Activated CD4-positive, alpha-beta memory T cell treated with anti-CD3 and anti-CD28 coated beads for 36 hours (primary cell): ENCODE results near the gene FBXL17. TPM values are rescaled to one million over a fixed set of nuclear protein-coding genes. Genes with fewer than 3 reads are reported as not detected.

Experiments used
- CTCF ChIA-PET: fragments of 350-600 bp; sonication (Branson Sonifier 250); formaldehyde crosslinking; loops from one replicate; lab custom pipeline; 2021; ENCODE audit warnings: antibody characterized with exemption, inconsistent platforms; lab: Charles Lee
- POLR2A ChIA-PET: fragments of 350-600 bp; sonication (Branson Sonifier 250); formaldehyde crosslinking; loops from one replicate; lab custom pipeline; 2021; ENCODE audit warnings: antibody characterized with exemption; lab: Charles Lee
- DNase-seq: peaks from one replicate; pipeline ENCODE4 v3.0.0-alpha.2; 2020
- H3K27ac Mint-ChIP-seq: one replicate; pipeline ENCODE4 v1.8.0; 2021; ENCODE audit warnings: mixed read lengths
- H3K27me3 Mint-ChIP-seq: one replicate; pipeline ENCODE4 v1.8.0; 2021; ENCODE audit warnings: mixed read lengths
- H3K36me3 Mint-ChIP-seq: one replicate; pipeline ENCODE4 v1.8.0; 2021; ENCODE audit warnings: mixed read lengths
- H3K4me1 Mint-ChIP-seq: one replicate; pipeline ENCODE4 v1.8.0; 2021; ENCODE audit warnings: low read depth, mixed read lengths
- H3K4me3 Mint-ChIP-seq: one replicate; pipeline ENCODE4 v1.8.0; 2021; ENCODE audit warnings: mild to moderate bottlenecking, mixed read lengths
- H3K9me3 Mint-ChIP-seq: one replicate; pipeline ENCODE4 v1.8.0; 2021; ENCODE audit warnings: mixed read lengths
- intact Hi-C: fragments of 100-400 bp; cut with micrococcal nuclease; formaldehyde crosslinking; loops from one replicate; pipeline ENCODE4 v1.15.1; 2023
- total RNA-seq, 2 experiments: library from RNA; stranded (reverse); gene quantifications; one replicate each; pipeline ENCODE4 v1.2.3, GENCODE V29; 2021

Gene FBXL17
- total RNA-seq, 2 experiments from 2014 or later, result 5.5 to 6.7 TPM

DNA sequence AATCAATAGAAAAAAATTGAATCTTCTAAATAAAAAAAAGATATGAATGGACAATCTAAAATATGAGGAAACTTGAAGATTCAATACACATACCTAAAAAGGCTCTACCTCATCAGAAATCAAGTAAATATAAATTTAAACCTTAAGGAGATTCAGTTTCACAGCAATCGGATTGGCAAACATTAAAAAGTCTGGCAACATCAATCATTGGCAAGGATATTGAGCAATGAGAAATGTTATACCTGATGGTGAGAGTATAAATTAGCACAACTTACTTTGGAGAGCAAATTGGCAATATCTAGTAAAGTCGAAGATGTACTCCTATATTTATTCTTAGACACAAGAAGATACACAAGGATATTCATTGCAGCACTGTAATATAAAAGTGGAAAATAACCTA is 436.8 kb downstream of the FBXL17 start:
- Mint-ChIP-seq H3K27me3 (no peaks in the 10 kb centered on the region), H3K36me3 (no peaks in the 10 kb centered on the region), H3K9me3 (no peaks in the 10 kb centered on the region), H3K27ac (no peak overlapping the region), H3K4me1 (peaks cover 8% of the 10 kb centered on the region), H3K4me3 (no peak overlapping the region)
- CTCF ChIA-PET, result no interaction called here
- no peak for DNase-seq
- POLR2A ChIA-PET, result no interaction called here
- intact Hi-C loops, result no loop called here

DNA sequence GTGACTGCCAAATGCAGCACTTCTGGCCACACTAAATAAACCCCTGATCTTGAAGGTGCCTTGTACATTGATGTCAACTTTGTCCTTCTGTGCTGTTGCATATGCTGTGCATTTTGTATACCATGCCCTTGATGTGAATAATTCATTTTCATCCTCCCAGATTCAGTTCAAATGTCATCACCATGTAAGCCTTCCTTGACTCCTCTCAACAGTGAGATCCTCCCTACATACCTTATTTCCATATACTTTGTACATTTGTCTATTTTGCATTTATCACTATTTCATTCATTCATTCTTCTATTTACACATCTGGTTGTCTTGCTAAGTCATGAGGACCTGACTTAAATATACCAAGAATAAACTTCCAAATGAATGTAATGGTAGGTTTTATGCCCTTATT is 438.0 kb downstream of the FBXL17 start:
- Mint-ChIP-seq H3K27ac (no peak overlapping the region), H3K36me3 (no peaks in the 10 kb centered on the region), H3K4me1 (no peaks in the 10 kb centered on the region), H3K4me3 (no peak overlapping the region), H3K9me3 (no peaks in the 10 kb centered on the region), H3K27me3 (no peaks in the 10 kb centered on the region)
- POLR2A ChIA-PET, result no interaction called here
- intact Hi-C loops, result no loop called here
- DNase-seq, result no peak
- CTCF ChIA-PET, result no interaction called here

DNA sequence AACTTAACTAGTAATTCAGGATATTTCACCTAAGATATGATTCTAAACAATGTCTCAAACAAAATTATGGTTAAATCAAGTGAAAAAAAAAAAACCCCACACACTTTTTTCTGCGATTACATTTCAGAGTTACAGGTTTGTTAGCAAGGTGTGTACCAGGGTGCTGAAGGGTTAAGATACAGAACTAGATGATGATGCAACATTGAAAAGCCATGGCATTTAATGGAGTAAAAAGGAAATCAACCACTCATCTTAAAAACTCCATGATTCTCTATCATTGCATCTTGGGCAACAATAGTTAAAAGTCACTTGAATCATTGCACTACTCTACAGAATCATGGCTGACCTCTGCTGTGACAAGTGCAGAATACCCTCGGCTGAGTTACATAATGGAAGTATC is 440.9 kb downstream of the FBXL17 start:
- POLR2A ChIA-PET, result no interaction called here
- intact Hi-C loops, result no loop called here
- CTCF ChIA-PET, result no interaction called here
- Mint-ChIP-seq H3K9me3 (no peaks in the 10 kb centered on the region), H3K4me3 (no peak overlapping the region), H3K4me1 (no peaks in the 10 kb centered on the region), H3K27ac (no peak overlapping the region), H3K36me3 (peaks cover 2% of the 10 kb centered on the region), H3K27me3 (no peaks in the 10 kb centered on the region)
- DNase-seq, result no peak

DNA sequence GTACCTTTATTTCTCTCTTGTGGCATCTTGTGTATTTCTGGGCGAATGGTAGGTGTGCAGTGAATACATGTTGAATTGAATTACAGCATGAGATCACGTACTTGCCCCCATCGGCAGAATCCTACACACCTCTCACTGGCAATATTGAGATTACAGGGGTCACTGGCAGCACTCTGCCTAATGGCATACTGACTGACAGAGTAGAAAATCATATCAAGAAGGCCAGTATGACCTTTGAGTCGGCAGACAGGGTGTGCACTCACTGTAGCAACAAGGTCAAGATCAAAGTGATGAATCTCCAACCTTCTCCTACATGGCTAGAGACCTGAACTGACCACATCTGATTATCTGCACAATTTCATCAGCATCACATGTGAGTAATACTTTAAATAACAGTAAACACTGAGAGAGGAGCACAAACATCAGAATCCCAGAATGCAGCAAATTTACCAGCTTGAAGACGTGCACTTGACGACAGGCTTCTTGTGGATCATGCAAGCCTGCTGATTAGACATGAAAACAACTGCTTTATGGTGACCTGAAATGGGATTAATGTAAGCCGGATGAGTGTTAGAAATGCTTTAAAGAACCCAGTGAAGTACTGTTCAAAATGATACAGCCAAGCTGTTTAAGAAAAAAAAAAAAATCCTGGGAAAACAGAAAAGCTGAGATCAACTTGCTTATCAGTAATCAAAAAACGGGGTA is 444.1 kb downstream of the FBXL17 start:
- H3K4me1 Mint-ChIP-seq, result no peaks in the 10 kb centered on the region

DNA sequence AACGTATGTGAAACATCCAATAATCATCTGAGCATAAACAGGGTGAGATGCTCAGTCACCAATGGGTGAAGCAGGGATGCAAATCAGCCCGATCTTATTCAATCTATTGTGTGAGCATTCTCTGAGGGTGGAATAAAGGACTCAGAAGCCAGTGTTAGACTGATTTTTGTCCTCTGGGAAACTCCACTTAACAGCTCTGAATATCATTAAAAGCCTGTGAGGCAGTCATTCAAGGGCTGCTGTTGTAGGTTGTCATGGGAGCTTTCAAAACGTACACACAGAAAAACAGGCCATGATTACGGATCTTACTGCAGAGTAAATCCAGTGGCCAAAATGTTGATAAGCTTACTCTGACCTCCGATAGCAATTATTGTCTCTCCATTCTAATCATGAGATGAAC is 444.7 kb downstream of the FBXL17 start:
- POLR2A ChIA-PET, result no interaction called here
- CTCF ChIA-PET, result no interaction called here

More for the DNA sequence above, 444.1 kb downstream of the FBXL17 start:
- no peaks in the 10 kb centered on the region for H3K9me3 Mint-ChIP-seq
- H3K27ac Mint-ChIP-seq, result no peak overlapping the region
- ChIA-PET POLR2A (no interaction called here), CTCF (no interaction called here)
- no peaks in the 10 kb centered on the region for H3K27me3 Mint-ChIP-seq
- no peak overlapping the region for H3K4me3 Mint-ChIP-seq
- H3K36me3 Mint-ChIP-seq, result peaks cover 3% of the 10 kb centered on the region
- DNase-seq, result no peak
- intact Hi-C loops, result no loop called here

GRCh38 chr5:107936515-107936914 is 445.4 kb downstream of the FBXL17 start:
- intact Hi-C loops, result no loop called here
- no peak overlapping the region for H3K27ac Mint-ChIP-seq
- ChIA-PET POLR2A (no interaction called here), CTCF (interaction anchor here (0.8 kb wide), 1 partner anchor 13 kb away, joined by 3 read pairs; no protein-coding TSS in a partner anchor)
- DNase-seq, result no peak
- H3K9me3 Mint-ChIP-seq, result no peaks in the 10 kb centered on the region
- H3K27me3 Mint-ChIP-seq, result no peaks in the 10 kb centered on the region
- H3K36me3 Mint-ChIP-seq, result peaks cover 3% of the 10 kb centered on the region
- H3K4me3 Mint-ChIP-seq, result no peak overlapping the region
- no peaks in the 10 kb centered on the region for H3K4me1 Mint-ChIP-seq

More for the DNA sequence above, 444.7 kb downstream of the FBXL17 start:
- intact Hi-C loops, result no loop called here
- Mint-ChIP-seq H3K36me3 (peaks cover 3% of the 10 kb centered on the region), H3K4me1 (no peaks in the 10 kb centered on the region), H3K4me3 (no peak overlapping the region), H3K27me3 (no peaks in the 10 kb centered on the region), H3K27ac (no peak overlapping the region), H3K9me3 (no peaks in the 10 kb centered on the region)
- no peak for DNase-seq

- no peak overlapping the region for H3K27ac Mint-ChIP-seq
- ChIA-PET POLR2A (no interaction called here), CTCF (interaction anchor here (0.8 kb wide), 1 partner anchor 12 kb away, joined by 3 read pairs; no protein-coding TSS in a partner anchor)
- no peak for DNase-seq
- H3K27me3 Mint-ChIP-seq, result no peaks in the 10 kb centered on the region
- no peaks in the 10 kb centered on the region for H3K9me3 Mint-ChIP-seq
- no peak overlapping the region for H3K4me3 Mint-ChIP-seq
- intact Hi-C loops, result no loop called here
- H3K36me3 Mint-ChIP-seq, result peaks cover 3% of the 10 kb centered on the region
- no peaks in the 10 kb centered on the region for H3K4me1 Mint-ChIP-seq
Measured at GRCh38 chr5:107935645-107936044, 446.3 kb downstream of the FBXL17 start.

DNA sequence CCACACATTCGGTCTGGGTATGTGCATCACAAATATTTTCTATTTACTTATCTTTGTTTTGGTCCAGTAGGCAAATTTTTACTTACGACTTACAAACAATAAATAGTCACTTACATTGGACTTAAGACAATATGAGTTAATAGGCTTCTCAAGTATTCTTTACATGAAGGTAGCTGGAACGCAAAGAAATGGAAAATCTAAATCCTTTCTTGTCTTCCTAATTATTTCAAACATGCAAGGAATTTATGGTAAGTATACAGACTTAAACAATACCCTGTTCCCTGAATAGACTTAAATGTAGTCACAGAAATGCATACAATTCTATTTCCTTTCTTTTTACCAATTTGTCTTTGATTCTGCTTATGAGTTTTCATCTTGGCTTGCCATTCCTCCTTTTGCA is 448.6 kb downstream of the FBXL17 start:
- ChIA-PET CTCF (no interaction called here), POLR2A (no interaction called here)
- Mint-ChIP-seq H3K36me3 (peaks cover 3% of the 10 kb centered on the region), H3K4me1 (no peaks in the 10 kb centered on the region), H3K4me3 (no peak overlapping the region), H3K27me3 (no peaks in the 10 kb centered on the region), H3K9me3 (no peaks in the 10 kb centered on the region), H3K27ac (no peak overlapping the region)
- intact Hi-C loops, result no loop called here
- no peak for DNase-seq

GRCh38 chr5:107930891-107931290 is 451.0 kb downstream of the FBXL17 start:
- Mint-ChIP-seq H3K9me3 (no peaks in the 10 kb centered on the region), H3K4me1 (peaks cover 2% of the 10 kb centered on the region), H3K27me3 (no peaks in the 10 kb centered on the region), H3K27ac (no peak overlapping the region), H3K4me3 (no peak overlapping the region), H3K36me3 (peaks cover 1% of the 10 kb centered on the region)
- POLR2A ChIA-PET, result no interaction called here
- CTCF ChIA-PET, result no interaction called here
- intact Hi-C loops, result no loop called here
- no peak for DNase-seq

DNA sequence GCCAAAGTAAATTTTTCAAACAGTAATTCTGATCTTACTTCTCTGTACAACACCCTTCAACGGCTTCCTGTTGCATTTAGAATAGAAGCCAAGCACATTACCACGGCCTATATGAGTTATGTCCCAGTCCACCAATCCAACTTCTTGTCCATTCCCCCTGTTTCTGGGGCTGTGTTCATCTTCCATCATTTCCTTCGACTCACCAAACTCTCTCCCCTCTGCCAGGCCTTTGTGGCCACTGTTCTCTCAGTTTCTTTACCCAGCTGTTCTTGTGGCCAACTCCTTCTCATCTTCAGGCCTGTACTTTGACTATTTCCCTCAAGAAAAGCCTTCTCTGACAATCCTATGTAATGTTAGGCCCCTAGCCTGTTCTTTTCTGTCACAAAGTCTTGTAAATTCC is 451.8 kb downstream of the FBXL17 start:
- Mint-ChIP-seq H3K27ac (no peak overlapping the region), H3K36me3 (no peaks in the 10 kb centered on the region), H3K27me3 (no peaks in the 10 kb centered on the region), H3K9me3 (no peaks in the 10 kb centered on the region), H3K4me3 (no peak overlapping the region), H3K4me1 (peaks cover 5% of the 10 kb centered on the region)
- ChIA-PET POLR2A (no interaction called here), CTCF (no interaction called here)
- DNase-seq, result no peak
- intact Hi-C loops, result no loop called here

- no peak overlapping the region for H3K4me3 Mint-ChIP-seq
- CTCF ChIA-PET, result no interaction called here
Measured at GRCh38 chr5:107929080-107929479, 452.8 kb downstream of the FBXL17 start.

DNA sequence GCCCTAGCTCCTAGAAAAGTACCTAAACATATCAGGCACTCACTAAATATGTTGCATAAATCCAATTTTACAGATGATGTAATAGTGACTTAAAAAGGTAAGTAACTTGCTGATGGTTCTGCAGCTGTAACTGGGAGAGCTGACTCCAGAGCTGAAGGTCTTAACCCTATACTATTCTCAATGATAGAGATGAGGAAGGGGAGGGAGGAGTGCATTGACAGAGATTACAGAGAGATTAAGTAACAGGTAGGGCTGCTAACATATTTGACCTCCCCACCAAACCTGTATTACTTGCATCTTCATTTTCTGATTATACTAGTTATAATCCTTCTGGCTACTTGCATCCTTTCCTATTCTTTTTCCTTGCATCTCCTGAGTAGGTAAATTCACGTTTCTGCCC is 455.8 kb downstream of the FBXL17 start:
- H3K4me3 Mint-ChIP-seq, result no peak overlapping the region
- no peaks in the 10 kb centered on the region for H3K27me3 Mint-ChIP-seq
- no peaks in the 10 kb centered on the region for H3K36me3 Mint-ChIP-seq
- intact Hi-C loops, result no loop called here
- H3K4me1 Mint-ChIP-seq, result peaks cover 5% of the 10 kb centered on the region
- H3K27ac Mint-ChIP-seq, result no peak overlapping the region
- CTCF ChIA-PET, result no interaction called here
- DNase-seq, result no peak
- H3K9me3 Mint-ChIP-seq, result no peaks in the 10 kb centered on the region
- POLR2A ChIA-PET, result no interaction called here

More at GRCh38 chr5:107929080-107929479, 452.8 kb downstream of the FBXL17 start:
- Mint-ChIP-seq H3K4me1 (peaks cover 5% of the 10 kb centered on the region), H3K27ac (no peak overlapping the region), H3K9me3 (no peaks in the 10 kb centered on the region), H3K36me3 (no peaks in the 10 kb centered on the region), H3K27me3 (no peaks in the 10 kb centered on the region)
- DNase-seq, result no peak
- intact Hi-C loops, result no loop called here
- POLR2A ChIA-PET, result no interaction called here

DNA sequence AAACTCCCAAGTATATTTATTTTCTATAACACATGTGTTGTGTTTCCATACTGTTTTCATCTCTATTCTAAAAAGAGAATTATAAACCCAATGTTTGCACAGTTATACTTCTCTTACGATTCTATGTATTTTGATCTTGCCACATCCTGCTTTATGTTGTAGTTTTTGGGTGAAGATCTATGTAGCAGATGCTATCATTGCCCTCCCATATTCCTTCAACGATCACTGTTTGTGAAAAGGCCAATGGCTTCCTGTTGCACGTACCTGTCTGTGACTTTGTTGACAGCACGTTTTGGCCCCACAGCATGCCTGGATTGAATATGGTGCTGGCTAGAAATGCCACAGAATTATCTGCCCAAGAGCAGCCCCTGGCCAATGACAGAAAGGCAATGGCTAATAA is 456.7 kb downstream of the FBXL17 start:
- CTCF ChIA-PET, result no interaction called here
- DNase-seq, result no peak
- Mint-ChIP-seq H3K4me1 (peaks cover 8% of the 10 kb centered on the region), H3K27me3 (no peaks in the 10 kb centered on the region), H3K4me3 (no peak overlapping the region), H3K9me3 (no peaks in the 10 kb centered on the region), H3K36me3 (no peaks in the 10 kb centered on the region), H3K27ac (no peak overlapping the region)
- POLR2A ChIA-PET, result no interaction called here
- intact Hi-C loops, result no loop called here
